Smooth muscle cell of bladder (primary cell): Measurements from ENCODE around the gene TEKT3. TPM values are rescaled to one million over a fixed set of nuclear protein-coding genes. Genes with fewer than 3 reads are reported as not detected.

Experiments used
- total RNA-seq: library from RNA; depleted of rRNA; stranded (reverse); fragments of >200 nt; gene quantifications from 2 replicates; pipeline ENCODE4 v1.2.3, GENCODE V29; 2014

Gene TEKT3
- 0.14 and 0.37 TPM in 2 replicates for total RNA-seq

DNA sequence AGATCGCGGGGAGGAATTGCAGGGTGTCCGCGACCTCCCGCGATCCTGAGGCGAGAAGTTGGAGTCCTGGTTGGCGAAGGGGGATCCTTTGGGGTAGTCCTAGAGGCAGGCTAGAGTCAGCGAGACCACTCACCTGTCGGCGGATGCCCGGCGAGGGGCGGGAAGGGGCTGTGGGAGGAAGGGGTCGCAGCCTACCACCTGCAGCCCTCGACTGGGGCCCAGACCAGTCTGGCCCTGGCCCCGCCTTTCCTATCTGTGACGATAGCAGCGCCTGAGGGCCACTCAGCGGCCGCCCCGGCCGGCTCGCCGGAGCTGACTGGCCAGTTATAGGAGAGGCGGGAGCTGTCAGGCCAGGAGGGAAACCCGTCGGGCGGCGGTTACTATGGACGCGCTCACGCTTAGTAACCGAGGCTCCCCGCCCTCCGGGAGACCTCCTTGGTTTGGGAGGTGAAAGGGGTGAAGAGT lies at the start of gene TEKT3:
Gene TEKT3, minus strand, starts transcription at position 213 of the 465 bp plus-strand sequence. CDS start 10,012 bp downstream, outside the sequence.

DNA sequence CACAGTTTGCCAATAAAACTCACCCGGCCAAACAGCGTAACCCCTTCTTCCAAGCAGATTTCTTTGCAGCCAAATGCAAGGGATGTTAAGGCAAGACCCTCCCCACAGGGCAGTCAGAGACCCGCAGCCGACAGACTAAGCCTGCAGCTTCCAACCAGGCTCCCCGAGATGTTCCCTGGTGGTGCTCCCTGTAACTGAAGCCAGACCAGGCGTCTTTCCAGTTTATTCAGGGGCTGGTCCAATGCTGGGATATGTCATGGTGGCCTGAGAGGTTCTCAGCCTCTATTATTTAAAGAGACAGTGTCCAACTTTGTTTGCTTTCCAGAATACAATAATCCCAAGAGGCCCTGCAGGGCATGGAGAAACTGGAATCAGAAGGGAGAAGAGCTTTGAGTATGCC lies 76.3 kb downstream of the TEKT3 start, which contains the start of gene PMP22:
Gene PMP22, minus strand, starts transcription at position 196 of the 400 bp plus-strand sequence. CDS start 4,599 bp downstream, outside the sequence.

Other genes with a start within 250 kb of the TEKT3 start
- gene PMP22, start 76.3 kb downstream of the TEKT3 start, total RNA-seq: 130 and 170 TPM in 2 replicates
- gene CDRT4, start 126.0 kb upstream of the TEKT3 start, total RNA-seq: 1.8 and 2.1 TPM in 2 replicates
- 28.4 and 32.9 TPM in 2 replicates for gene TVP23C, start 221.9 kb upstream of the TEKT3 start, total RNA-seq